ENCODE results near the gene USP36. TPM values are rescaled to one million over a fixed set of nuclear protein-coding genes. Genes with fewer than 3 reads are reported as not detected.

The USP36 gene
- polyA plus RNA-seq, 10 donors: 25.0 to 43.7 (median 31.2) TPM

DNA sequence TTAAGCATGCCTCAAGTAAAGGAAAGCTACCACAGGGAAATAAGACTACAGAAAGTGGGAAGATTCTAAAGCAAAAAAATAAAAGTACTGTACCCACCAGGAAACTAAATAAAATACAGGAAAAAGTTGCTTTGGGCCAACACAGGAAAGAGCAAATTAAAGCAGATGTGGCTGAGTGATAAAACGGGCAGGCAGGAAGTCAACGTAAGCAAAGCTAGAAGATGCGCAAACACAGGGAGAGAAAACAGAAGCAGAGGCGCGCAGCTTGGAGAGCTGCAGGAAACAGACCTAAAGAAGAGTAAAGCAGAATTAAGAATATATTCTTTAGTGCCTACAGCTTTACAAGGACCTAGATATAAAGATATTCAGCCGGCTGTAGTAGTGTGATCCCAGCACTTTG, 21.7 kb downstream of the USP36 start:
- DNase-seq: peak in 1 of 3 donors; percentile 50

DNA sequence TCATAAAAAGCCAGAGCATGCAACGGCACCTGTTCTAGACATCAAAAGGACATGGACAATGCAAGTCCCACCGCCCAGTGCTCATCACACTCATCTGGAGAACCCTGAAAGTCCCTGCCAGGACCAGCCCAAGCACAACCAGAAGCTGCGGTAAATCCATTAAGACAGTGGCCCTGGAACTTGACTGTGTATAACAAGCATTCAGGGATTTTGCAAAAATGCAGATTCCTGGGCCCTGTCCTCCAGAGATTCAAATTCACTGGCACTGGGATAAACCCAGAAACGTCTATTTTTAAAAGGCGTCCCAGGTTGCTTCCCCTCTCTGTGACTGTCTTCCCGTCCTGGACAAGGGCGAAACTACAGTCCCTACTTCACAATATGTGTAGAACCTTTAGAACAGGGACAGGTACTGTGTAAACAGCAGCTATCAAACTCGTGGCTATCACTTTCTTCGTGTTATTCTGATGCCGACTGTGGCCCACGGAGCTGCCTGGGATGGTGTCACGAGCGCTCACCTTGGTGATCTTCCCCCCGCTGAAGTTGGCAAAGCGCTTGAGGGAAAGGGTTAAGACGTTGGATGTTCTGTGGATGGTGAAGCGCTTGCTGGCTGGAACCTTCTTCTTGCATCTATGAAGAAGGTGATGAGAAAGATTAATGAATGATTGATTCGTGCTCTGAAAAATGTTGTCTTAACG, 22.3 kb downstream of the USP36 start:
- no peak for DNase-seq

DNA sequence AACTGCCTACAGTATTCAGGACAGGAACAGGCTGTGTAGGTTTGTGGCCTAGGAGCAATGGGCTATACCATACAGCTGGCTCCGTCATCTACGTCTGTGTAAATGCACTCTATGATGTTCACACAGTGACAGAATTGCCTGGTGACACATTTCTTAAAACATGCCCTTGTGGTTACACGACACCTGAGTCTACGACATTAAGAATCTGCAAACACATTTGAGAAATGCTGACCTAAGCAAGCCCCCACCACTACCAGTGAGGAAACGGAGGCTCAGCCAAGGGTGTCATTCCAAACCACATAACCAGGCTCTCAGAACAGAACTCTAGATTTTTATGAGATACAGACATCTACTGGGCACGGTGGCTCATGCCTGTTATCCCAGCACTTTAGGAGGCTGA, 23.5 kb downstream of the USP36 start:
- no peak for DNase-seq

DNA sequence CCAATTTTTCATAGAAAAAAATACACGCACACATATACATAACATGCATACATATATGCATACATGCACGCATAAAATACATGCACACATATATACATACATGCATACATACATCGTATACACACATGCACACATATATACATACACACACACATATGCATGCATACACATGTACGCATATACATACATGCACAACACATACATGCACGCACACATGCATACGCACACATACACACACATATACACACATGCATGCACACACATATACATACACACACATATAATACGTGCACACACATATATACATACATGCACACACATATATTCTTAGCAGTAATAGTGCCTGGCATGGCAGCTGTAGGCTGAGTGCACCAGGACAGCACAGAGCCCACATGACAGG, 24.9 kb downstream of the USP36 start:
- no peak for DNase-seq

DNA sequence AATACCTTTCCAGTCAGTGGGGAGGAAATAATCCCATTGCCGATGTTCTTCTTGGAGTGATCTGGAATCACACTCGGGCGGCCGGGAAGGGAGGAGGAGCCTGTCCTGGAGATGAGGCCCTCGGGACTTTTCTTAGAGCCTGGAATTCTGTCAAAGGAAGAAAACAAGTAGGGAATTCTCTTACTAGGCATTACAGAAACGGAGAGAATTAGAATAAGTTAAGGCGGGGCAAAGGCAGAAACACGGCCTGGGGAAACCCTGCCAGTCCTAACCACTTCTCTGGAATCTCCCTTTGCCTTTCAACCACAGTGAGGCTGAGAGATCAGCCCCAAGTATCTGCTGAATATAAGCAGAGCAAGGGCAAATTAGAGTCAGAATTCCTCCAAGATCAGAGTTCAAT, 27.8 kb downstream of the USP36 start:
- DNase-seq: peak in 1 of 3 donors; percentile 61

DNA sequence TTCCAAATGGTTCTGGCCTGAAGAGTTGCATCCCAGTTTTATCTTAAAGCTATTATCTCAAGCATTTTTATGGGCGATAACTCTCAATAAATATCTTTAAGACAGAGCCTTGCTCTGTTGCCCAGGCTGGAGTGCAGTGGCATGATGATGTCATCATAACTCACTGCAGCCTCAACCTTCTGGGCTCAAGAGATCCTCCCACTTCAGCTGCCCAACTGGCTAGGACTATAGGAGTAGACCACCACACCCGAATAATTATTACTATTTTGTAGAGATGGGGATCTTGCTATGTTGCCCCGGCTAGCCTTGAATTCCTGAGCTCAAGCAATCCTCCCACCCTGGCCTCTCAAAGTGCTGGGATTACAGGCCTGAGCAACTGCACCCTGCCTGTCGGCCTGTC, 32.5 kb downstream of the USP36 start:
- DNase-seq: no peak

DNA sequence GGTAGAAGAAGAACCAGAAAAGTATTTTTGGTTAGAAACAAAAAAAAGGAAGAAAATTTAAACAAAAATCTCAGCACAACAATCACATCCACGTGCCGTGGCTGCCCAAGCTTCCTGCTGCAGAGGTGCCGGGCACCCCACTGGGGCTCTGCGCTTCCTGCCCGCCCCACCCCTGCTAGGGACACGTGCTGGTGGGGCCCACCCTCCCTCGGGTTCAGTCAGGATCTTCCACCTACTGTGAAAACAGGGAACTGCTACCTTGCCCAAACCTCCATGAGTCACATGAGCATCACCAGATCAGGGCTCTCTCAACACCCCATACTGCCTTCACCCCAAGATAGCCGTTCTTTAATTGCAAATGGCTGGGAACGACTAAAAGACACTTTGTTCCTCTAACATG, 34.2 kb downstream of the USP36 start:
- DNase-seq: no peak

DNA sequence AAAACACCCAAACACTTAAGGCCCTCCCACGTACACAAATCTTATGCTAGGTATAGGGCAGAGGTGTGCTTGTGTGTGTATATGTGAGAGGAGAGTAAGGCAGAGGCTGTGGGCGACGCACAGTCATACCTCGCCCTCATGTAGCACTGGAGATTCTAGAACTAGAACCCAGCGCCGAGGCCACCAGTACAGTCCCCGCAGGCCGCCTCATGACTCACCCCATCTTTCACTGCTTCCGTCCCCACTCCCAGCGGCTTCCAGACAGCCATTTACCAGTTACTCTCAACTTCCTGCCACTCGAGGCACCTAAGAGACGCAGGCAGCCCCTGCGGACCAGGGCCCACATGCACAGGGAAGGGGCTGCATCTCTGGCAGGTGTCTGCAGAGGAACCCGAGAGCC, 35.3 kb downstream of the USP36 start:
- DNase-seq: no peak

DNA sequence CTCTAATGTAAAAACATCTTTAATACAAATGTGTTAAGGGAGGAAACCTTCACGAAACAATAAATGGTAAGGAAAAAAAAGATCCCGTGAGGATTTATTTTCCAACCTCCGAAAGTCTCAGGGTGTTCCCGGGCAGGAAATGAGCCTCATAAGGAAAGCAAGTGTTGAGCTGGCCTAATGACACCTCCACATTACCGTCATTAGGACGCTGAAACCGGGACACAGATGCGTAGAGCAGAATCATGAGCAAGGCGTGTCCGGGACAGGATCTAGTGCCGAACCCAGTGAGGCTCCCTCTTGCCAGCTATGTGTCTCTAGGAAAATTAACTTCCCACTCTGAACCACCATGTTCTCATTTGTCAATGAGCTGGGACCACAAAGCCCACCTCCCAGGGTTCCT, 35.8 kb downstream of the USP36 start:
- no peak for DNase-seq

DNA sequence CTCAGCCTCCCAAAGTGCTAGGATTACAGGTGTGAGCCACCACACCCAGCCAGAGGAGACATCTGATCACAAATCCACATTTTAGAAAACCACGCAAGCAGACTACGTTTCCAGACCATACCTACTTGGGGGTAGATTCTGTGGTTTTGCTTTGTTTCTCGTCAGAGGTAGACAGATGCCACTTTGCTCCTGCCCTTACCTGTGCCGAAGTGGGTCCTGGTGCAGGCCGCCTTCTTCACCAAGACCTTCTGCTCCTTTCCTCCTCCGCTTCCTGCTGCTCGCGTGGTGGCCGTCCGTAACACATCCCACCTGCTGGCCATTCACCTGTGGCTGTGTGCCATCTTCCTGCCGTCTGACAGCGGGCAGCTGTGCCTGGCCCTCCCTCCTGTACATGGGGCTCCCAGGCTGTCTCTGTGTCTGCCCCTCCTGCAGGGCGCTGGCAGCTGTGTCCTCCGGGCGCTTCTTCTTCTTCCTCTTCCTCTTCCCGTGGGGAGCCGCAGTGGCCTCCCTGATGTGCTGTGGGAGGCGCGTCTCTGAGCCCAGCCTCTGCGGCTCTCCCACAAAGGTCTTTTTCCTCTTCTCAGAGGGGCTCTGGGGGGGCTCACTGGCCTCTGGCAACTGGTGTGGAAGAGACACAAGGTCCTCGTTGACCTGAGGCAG, 37.3 kb downstream of the USP36 start:
- no peak for DNase-seq

DNA sequence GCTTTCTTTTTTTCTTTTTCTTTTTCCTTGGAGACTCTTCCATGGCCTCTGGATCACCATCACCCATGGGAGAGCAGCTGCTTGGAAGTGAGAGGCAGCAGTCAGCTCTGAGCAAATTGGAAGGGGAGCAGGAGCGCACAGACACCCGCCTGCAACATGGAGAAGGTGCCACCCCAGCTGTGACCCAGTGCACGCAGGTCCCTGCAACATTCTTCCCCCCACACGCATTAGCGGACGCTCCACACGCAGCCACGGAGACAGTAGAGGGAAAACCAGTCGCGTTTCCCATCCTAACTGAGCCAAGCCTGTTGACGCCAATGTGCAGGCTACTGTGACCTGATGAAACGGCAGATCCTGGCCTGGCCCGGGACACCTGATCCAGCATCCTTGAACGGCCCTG, 38.2 kb downstream of the USP36 start:
- DNase-seq: no peak

DNA sequence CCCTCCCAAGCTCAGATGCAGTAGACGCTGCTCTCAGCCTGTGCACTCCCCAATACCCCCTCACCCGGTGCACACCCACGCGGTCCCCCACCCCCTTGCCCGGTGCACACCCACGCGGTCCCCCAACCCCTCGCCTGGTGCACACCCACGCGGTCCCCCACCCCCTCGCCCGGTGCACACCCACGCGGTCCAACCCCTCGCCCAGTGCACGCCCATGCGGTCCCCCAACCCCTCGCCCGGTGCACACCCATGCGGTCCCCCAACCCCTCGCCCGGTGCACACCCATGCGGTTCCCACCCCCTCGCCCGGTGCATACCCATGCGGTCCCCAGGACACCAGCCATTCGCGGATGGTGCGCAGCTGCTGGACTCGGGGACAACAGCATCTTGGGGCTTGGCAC, 38.6 kb downstream of the USP36 start:
- no peak for DNase-seq

DNA sequence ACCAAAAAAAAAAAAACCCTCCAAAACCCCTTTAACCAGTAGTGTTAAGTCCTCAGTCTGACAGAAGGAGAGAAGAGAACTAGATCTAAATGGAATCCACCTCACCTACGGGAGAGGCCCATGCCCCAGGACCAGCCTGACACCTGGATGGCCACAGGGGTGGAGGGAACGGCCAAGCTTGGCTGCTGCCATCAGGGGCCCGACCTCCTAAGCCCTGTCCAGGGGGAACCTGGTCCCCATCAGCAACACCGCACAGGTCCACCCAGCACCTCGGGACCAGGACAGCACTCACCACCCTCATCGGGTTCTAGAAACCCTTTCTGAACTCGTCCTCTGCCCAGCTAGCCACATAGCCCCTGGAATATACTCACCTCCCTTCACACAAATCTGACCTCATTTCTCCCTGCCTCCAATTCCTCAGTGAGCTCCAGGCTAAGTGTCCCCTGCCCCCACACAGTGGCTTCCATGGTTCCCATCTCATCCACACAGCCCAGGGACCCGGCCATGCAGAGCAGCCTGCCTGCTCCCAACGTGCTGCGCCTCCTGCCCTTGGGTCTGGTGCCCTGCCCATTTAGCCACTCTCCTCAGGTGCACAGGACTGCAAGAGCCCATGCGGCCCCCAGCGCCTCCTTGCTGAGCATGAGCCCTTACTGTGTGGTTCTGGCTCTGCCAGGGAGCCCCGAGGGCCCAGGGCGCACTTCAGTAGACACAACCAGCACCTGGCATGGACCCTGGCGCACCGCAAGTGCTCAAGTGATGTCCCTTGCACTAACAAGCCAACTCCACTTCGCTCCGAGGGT, 40.3 kb downstream of the USP36 start:
- DNase-seq: no peak

DNA sequence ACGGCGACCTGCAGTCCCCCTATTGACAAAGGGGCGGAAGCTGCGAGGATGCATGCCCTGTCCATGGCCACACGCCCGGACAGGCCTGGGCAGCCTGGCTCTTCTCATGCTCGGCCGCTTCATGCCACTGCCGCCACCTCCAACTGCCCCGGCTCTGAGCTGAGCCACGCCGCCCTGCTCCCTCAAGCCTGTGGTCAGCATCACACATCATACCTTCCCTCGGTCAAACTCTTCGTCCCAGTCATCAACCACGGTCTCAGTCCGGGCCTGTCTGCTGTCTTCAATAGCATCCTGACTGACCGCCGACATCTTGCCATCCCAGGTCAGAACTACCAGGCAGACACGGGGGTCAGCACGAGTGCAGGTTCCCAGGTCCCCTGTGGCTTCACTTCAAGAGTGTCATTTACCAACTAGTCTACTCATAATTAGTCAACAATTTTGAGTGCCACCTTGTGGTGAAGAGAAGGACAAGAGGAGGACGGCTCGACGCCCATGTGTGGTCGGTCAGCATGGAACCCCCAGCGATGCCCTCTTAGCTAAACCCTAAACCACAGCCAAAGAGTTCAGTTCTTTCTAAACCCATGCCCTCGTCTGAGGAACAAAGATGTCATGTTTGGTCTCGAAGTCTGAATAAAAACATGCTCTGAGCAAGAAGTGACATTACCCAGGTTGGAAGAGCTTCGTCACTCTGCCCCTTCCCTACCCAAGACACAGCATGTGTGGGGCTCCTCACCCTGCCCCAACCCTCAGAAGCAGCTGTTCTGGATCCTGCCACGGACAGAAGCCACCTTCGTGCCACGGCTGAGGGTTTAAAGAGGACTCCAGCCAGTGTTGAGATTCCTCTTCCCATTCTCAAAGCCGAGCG, 41.7 kb downstream of the USP36 start:
- no peak for DNase-seq

DNA sequence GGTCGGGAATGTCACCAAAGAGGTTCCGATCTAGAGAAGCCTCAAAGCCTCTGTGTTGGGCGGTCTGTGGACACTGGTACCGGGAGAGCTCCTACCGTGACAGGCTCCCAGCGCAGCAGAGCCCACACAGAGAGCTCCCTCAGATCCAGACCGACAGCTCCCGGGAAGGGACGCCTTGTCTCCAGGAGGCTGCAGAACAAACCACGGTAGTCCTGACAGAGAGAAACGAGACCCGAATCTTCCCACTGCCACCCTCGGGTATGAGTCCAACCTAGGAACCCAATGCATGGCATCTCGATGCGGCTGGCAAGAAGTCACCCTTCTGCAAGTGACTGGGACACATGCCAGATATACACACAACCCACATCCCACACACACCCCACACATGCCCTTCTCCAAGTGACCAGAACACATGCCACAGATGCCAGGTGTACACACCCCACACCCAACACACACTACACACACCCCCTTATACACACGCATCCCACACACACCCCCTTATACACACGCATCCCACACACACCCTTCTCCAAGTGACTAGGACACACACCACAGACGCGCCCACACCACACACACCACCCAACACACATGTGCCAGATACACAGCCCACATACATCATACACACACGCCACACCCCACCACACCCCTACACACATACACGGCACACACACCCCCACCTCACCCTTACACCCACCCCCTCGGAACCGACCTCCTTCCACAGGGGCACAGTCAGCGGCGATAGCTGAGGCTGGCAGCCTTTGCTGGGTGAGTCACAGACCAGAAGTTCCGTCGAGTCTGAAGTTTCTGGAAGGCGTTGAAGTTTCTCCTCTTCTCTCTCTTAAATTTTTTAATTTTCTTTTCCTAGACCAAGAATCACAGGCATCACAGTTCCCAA, 42.7 kb downstream of the USP36 start:
- DNase-seq: no peak

DNA sequence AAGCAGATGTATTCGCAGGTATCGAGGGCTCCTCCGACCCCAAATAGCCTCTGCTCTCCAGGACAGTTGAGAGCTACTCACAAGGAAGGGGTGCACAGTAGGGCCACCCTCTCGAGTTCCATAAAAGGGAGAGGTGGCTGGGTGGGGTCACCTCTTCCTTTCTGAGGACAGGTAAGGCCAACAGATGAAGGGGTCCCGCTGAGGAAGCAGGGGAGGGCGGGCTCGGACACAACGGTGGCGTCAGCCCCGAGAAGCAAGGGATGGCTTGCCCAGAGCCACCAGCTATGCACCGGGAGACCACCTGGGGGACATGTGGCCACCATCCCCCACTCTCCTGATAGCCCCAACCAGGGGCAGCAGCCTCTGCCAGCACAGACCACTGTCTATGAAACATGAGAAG, 43.4 kb downstream of the USP36 start:
- no peak for DNase-seq

DNA sequence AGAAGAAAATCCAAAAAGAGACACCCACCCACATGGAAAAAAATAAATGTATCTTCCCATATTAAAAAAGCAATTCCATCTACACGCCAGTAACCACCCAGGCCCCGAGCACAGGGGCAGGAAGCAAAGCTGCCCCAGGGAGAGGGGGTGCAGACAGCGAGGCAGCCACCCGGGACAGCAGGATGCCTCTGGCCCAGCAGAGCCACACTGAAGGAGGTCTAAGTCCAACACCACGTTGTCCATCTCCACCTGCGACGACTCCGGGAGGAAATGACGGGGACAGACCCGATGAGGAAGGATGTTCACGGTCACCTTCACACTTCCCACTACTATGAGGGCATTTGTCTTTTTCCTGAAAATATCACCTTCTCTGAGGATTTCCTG, 44.1 kb downstream of the USP36 start:
- DNase-seq: no peak

DNA sequence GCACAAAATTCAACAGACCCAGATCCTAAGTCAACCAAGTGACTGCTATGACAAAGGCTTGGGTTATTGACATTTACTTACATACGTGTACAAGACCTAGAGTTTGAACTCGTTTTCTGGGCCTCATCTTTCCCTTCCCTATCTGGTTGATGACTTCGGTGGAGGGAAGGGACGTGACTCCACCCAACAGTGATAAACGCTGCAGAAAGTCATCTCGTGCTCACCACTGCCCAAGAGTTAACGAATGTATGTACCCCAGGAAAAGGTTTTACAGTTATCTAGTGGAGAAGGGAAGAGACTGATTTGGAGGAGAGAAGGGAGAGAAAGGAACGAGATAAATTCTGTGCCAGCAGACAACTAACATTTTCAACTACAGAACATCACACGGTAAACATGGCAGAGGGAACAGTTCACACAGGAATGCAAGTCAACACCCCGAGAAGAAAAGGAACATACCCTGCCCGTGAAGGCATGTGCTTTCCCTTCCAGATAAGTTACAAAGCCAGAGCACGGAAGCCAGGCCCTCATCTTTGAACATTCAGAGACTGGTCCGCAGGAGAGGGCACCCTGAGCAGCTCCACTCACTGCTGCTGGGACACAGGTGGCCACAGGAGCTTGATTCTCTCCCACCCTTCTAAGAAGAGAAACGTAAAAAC, 44.6 kb downstream of the USP36 start:
- no peak for DNase-seq

DNA sequence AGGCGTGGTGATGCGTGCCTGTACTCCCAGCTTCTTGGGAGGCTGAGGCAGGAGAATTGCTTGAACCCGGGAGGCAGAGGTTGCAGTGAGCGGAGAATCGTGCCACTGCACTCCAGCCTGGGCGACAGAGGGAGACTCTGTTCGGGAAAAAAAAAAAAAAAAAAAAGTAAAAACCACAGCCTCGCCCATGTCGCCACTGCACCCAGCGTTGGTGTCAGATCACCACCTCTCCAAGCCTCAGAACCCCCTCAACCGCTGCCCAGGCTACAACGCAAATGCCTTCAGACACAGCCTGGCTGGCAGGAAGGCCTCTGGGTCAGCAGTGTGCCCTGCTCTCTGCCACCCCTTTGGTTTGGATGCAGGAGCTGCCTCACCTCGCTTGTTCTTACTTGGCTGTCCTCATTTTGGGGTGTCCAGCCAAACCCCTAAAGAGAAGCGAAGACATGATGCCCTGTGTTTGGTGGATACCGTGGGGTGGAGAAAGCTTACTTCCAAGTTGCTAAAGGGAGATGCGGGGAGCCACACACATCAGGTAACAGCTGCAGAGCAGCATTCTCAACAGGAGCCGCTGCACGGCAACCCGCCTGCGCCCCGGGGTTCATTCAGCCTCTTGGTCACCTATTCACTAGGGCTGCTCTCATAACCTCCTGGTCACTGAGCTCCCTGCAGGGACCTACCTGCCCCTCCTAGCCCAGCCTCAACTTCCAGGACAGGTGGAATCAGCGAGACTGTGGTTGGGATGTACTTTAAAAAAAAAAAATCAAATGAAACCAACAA, 45.6 kb downstream of the USP36 start:
- DNase-seq: no peak

DNA sequence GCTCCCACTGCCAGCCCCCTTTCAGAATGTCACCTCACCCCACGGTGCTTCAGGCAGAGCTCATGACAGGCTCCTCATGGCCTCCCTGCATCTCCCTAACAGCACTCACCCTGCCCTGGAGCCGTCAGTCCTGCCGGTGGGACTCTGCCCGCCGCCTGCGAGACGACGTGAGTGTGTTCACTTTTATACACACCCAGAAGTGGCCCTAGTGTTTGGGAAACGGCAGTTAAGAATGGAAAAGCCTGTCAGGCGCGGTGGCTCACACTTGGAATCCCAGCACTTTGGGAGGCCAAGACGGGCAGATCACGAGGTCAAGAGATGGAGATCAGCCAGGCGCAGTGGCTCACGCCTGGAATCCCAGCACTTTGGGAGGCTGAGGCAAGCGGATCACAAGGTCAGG, 46.2 kb downstream of the USP36 start:
- DNase-seq: no peak
